ENCODE measurements around the gene U2AF2.

Gene U2AF2

DNA sequence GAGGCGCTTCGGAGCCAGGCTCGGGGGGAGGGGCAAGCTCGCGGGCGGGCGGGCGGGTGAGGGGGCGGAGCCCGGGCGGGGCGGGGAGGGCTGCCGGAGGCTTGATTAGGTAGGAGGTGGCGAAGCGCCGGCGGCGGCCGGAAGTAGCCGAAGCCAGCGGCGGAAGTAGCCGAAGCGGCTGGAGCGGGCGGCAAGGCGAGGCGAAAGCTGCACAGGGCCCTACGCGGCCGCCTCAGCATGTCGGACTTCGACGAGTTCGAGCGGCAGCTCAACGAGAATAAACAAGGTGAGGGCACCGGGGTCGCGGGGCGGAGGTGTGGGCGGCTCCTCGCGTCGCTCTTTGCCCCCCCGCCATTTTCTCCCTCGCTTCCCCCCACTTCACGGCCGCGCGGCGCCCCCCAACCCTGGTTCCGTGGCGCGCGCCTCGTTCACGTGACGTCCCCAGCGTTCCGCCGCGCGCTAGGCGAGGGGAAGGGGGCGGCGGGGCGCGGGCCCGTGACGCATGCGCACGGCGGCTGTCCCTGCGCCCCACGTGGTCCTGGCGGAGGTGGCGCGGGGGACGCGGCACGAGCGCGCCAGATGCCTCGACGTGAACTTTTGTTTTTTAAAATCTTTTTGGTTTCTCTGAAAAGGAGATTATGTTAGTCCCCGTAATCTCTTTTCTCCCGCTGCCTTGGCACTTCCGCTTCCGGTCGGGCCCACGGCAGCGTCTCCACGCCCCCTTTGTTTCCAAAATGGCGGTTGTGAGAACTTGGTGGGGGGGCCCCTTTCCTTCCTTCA lies at the start of gene U2AF2:
Gene U2AF2 (plus strand): TSS at position 168 of the 780 bp plus-strand sequence. CDS start 70 bp downstream, at position 238.
- peak; percentile 97 for DNase-seq

DNA sequence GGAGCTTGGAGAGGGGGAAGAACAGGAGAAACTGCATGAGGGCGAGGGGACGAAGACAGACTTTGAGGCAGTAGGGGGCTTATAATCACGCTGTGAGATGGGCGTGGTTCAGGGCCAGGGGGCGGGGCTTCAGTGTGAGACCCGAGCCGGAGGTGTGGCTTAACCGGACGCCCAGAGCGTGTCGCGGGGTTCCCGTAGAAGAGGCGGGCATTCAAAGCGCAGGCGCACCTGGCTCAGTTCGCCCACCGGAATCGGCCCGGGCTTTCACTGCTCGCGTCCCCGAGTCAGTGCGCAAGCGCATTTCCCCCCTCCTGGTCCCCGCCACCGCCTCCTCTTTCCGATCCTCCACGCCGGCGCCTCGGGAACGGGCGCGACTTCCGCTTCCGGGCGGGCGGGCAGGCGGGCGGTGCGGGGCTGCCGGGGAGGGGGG lies 49.6 kb upstream of the U2AF2 start:
- DNase-seq: peak; percentile 99

DNA sequence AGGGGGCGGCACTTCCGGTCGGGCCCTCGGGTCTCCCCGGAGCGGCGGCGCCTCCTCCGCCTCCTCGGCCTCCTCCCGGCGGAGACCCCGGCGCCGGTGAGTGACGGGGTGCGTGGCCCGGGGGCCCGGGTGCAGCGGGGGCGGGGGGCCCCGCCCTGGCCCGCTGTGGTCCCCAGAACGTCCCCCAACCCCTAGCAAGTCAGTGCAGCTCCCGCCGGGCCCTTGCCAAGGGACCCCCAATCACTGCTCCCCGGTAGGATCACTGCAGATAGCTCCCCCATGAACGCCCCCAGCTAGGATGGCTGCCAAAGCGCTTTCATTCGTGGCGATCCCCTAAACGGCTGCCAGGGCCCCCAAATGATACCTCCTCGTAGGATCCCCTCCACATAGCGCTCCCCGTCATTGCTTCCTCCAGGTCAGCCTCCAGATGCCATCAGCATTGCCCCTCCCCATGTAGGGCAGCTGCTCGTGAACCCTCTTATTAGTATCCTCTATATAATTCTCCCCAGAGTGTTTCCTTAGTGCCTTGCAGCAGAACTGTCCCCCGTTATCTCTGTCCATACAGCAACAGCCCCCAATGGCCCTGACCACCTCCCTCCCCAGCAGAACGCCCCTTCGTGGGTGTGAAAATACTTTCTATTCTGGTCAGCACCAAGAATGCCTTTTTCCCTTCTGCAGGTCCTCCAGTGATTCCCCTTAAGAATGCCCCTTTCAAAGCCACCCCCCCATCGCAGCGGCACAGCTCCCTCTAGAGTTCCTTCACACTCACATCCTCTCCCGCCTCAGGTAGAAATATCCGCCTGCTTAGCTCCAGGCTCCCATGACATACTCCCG lies 49.0 kb upstream of the U2AF2 start, which contains the start of gene ZNF865:
Gene ZNF865 (plus strand): TSS at position 11 of the 834 bp plus-strand sequence. CDS start 7,972 bp downstream, outside the sequence.
- peak; percentile 74 for DNase-seq

DNA sequence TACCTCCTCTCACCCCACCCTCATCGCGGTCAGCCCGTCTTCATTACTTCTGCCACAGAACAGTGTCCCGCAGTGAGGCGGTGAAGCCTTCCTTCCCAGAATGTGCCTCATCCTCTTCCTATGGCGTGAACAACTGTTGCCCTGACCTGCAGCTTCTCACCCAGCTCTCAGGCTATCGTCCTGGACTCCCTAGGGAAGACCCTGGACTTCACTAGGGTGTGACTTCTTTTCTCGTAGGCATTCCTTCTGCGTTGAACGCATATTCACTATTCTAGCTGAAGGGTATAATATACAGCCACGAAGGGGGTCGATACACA lies 48.4 kb upstream of the U2AF2 start:
- no peak for DNase-seq

DNA sequence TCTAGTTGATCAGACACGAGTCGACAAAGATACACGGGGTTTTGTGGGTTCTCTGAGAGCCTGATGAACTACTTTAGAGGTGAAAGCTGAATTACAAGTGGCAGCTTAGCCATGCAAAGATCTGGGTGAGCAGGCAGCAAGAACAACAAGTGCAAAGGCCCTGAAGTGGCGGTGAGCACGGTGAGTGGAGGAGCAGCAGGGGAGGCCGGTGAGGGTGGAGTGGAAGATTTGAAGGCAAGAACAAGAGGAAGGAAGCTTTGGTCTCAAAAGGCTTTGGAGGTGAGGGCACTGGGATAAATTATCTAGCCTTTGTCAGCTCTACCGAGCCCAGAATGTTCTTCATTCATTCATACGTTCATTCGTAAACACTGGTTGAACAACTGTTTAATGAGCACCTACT lies 48.0 kb upstream of the U2AF2 start:
- DNase-seq: no peak

DNA sequence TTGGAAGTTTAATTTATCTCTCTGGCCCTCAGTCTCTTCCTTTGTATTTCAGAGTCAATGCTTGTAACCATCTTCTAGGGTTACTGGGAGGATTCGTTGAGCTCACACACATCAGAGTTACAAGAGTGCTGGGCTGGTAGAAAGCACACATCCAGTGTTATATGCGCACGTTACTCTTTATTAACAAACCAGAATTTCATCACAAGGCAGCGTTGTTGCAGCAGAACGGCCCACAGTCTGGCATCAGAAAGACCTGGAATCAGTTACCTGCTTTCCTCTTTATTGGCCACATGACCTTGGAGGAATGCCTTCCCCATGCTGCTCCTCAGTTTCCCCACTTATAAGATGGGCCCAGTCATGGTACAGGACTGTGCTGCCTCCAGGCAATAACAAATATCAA lies 45.5 kb upstream of the U2AF2 start:
- DNase-seq: no peak

DNA sequence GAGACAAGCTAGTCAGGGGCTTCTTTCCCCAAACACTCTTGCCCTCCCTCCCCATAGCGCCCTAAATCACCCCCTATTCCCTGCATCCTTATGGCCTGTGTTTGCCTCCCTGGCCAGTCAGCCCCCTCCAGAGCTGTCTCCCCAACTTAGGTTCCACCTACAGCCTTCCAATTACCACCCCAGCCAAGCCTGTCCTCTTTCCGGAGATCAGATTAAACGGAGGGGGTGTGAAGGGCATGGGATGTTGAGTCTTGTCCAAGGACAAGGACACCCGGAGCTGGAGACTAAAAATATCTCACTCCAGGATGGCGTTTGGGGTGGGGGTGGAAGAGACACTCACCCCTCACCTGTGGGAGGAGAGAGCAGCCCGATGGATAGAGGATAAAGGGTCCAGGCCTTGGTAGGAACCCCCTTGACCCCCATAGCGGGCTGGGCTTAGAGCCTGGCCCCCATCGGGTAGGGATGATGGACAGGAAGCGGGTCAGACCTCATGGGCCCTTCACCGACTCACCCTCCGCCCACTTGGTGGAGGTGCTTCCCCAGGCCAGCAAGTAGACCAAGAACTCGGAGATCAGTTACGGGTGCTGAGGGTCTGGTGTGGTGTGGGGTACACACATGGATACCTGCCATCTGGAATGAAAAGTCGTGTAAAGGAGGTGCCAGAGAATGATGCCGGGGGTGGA lies 43.4 kb upstream of the U2AF2 start:
- DNase-seq: no peak

DNA sequence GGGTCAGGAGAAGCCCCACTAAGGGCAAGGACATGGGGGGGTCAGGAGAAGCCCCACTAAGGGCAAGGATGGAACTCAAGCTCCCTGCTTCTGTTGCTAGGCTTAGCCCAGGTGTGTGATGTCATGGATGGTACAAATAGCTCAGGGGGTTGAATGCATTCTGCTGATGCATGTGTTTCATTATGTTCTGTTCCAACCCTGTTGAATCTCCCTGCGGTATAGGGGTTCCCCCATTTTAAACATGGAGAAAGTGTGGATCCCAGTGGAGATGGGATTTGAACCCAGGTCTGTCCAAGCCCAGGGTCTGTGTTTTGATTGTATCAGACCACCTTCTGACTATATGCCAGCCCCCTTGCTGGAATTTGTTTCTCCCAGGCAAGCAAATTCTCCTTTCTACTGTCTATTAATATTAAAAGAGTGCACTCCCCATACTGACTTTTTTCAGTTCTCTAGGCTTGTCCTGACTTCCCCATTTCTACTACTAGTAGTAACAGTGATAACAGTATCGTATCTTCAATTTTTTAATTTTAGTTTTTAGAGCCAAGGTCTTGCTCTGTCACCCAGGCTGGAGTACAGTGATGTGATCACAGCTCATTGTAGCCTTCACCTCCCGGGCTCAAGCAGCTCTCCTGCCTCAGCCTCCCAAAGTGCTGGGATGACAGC lies 42.7 kb upstream of the U2AF2 start:
- DNase-seq: no peak

DNA sequence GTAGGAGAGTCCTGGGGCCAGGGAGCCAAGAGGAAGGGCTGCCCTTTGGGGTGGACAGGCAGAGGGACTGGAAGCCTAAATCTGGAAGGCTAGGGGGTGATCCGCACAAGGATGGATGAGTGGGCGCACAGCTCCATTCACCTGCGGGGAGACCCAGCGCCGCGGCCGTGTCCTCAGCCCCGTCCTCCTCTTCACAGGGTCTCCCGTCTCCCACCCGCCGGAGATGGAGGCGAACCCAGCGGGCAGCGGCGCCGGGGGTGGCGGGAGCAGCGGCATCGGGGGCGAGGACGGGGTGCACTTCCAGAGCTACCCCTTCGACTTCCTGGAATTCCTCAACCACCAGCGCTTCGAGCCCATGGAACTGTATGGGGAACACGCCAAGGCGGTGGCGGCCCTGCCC lies 41.4 kb upstream of the U2AF2 start:
- DNase-seq: no peak

DNA sequence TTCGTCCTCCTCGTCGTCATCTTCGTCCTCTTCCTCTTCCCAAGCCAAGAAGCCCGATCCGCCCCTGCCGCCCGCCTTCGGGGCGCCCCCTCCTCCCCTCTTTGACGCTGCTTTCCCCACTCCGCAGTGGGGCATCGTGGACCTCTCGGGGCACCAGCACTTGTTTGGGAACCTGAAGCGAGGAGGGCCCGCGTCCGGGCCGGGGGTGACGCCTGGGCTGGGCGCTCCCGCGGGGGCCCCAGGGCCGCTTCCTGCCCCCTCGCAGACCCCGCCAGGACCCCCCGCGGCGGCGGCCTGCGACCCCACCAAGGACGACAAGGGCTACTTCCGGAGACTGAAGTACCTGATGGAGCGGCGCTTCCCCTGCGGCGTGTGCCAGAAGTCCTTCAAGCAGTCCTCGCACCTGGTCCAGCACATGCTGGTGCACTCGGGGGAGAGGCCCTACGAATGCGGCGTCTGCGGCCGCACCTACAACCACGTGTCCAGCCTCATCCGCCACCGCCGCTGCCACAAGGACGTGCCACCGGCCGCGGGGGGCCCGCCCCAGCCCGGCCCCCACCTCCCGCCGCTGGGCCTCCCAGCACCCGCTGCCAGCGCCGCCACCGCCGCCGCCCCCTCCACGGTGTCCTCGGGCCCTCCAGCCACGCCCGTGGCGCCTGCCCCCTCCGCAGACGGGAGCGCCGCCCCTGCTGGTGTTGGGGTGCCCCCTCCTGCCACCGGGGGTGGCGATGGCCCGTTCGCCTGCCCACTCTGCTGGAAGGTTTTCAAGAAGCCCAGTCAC lies 40.7 kb upstream of the U2AF2 start:
- no peak for DNase-seq

DNA sequence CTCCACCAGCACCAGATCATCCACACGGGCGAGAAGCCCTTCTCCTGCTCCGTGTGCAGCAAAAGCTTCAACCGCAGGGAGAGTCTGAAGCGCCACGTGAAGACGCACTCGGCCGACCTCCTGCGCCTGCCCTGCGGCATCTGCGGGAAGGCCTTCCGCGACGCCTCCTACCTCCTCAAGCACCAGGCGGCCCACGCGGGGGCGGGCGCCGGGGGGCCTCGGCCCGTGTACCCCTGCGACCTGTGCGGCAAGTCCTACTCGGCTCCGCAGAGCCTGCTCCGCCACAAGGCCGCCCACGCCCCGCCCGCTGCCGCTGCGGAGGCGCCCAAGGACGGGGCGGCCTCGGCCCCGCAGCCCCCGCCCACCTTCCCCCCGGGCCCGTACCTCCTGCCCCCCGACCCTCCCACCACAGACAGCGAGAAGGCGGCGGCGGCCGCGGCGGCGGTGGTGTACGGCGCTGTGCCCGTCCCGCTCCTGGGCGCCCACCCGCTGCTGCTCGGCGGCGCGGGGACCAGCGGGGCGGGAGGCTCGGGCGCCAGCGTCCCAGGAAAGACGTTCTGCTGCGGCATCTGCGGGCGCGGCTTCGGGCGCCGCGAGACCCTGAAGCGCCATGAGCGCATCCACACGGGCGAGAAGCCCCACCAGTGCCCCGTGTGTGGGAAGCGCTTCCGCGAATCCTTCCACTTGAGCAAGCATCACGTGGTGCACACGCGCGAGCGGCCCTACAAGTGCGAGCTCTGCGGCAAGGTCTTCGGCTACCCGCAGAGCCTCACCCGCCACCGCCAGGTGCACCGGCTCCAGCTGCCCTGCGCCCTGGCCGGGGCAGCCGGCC lies 39.9 kb upstream of the U2AF2 start:
- DNase-seq: no peak

DNA sequence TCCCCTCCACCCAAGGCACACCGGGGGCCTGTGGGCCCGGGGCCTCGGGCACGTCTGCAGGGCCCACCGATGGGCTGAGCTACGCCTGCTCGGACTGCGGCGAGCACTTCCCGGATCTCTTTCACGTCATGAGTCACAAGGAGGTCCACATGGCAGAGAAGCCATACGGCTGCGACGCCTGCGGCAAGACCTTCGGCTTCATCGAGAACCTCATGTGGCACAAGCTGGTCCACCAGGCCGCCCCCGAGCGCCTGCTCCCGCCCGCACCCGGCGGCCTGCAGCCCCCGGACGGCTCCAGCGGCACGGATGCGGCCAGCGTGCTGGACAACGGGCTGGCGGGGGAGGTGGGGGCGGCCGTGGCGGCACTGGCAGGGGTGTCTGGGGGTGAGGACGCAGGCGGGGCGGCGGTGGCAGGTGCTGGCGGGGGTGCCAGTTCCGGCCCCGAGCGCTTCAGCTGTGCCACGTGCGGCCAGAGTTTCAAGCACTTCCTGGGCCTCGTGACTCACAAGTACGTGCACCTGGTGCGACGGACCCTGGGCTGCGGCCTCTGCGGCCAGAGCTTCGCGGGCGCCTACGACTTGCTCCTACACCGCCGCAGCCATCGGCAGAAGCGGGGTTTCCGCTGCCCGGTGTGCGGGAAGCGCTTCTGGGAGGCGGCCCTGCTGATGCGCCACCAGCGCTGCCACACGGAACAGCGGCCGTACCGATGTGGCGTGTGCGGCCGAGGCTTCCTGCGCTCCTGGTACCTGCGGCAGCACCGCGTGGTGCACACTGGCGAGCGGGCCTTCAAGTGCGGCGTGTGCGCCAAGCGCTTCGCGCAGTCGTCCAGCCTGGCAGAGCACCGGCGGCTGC lies 39.1 kb upstream of the U2AF2 start:
- DNase-seq: no peak

DNA sequence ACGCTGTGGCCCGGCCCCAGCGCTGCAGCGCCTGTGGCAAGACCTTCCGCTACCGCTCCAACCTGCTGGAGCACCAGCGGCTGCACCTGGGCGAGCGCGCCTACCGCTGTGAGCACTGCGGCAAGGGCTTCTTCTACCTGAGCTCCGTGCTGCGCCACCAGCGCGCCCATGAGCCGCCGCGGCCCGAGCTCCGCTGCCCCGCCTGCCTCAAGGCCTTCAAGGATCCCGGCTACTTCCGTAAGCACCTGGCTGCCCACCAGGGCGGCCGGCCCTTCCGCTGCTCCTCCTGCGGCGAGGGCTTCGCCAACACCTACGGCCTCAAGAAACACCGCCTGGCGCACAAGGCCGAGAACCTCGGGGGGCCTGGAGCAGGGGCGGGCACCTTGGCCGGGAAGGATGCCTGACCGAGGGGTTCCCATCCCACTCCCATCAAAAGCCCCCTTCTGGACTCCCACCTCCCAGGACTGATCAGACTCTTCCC lies 38.4 kb upstream of the U2AF2 start:
- DNase-seq: no peak

DNA sequence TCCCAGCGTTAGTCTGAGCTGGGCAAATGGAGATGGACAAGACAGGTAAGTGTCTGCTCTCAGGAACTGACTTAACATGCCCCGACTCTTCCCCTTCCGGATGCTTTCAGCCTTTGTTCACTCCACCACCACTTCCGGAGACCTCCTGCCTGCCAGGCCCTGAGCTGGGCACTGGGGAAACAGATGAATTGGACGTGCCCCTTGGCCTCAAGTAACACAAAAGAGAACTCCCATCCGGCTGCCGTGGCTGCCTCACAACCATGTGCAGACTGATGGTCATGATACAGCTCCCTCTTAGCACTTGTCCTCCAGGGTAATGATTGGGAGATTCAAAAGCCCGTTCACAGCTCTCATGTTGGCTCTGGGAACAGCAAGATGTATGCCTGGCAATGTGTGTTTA lies 37.4 kb upstream of the U2AF2 start:
- DNase-seq: no peak

DNA sequence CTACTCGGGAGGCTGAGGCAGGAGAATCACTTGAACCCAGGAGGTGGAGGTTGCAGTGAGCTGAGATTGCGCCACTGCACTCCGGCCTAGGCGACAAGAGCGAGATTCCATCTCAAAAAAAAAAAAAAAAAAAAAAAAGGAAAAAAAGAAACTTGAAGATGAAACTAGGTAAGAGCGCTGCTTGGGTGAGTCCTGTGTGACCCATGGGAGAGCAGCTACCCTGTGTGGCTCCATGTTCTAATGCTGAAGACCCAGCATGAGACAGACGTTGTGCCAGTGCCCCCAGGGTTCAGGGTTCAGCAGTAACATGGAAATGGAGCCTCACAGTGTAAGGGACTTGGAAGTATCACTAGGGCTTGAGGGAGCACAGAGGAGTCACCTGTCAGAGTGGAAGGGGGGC lies 36.4 kb upstream of the U2AF2 start:
- no peak for DNase-seq

DNA sequence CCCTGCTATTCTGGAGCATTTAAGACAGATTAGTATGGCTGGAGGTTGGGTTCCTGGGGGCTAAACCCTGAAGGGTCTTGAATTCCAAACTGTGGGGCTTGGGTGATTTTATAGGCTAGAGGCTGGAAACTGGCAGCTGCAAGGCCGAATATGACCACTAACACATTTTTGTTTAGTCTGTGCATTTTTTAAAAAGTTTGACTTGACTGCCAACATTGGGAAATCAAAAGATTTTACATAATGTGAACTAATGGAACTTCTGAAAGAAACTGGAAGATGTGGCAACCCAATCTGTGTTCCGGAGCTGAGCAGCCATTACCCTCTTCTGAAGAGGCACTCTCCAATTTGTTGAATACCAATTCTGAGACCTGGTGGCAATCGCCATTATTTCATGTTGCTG lies 35.5 kb upstream of the U2AF2 start:
- DNase-seq: no peak

DNA sequence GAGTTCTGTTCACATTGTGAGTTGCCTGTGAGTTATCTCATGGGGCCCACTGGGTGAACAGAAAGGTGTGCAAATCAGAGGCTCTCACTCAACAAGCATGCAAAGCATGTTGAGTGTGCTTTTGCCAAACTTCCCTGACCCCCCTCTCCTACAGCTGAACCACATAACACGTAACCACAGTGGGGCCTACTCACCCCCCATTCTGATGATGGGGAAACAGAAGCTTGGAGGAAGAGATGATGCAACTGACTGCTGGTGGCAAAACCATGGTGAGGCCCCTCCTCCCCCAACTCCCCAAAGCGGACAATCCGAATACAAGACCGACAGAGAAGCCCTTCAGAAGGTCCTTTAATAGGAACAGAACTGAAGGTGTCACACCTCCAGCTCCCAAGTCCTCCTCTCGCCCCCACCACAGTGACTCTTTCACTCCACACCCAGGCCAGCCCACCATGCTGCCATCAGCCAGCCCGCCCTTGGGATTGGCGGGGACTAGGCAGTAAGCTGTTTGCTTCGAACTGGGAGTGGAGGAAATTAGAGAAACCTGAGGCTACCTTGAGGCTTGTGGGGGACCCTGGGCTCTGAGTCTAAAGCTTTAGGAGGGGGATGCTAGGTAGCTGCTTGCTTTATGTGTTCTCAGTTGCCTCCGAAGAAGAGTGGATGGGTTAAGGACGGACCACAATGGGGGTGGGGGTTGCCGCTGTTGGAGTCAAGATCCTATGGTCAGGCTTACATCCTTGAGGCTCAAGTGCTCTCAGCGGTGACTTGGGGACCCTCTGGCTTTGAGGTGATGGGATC lies 34.2 kb upstream of the U2AF2 start:
- DNase-seq: peak; percentile 45

DNA sequence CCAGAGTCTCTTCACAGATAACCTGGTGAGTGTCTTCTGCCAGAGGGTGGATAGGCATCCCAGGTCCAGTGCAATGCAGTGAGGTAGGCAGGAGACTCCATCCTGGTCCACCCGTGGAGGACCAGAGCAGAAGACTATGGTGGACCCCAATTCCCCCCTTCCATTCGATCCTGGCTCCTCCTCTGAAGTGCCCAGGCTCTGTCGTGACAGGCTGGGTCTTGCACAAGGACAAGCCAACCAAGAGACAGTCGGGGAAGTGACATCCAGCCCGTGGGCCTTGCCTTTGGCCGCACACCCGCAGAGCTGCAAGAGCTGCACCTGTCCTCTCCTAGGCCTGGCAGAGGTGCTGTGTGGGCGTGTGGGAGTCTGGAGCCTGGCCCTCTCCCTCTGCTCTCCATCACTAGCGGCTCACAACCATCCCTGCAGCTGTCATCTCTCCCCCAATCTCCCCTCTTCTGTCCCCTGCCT lies 33.6 kb upstream of the U2AF2 start:
- DNase-seq: no peak

DNA sequence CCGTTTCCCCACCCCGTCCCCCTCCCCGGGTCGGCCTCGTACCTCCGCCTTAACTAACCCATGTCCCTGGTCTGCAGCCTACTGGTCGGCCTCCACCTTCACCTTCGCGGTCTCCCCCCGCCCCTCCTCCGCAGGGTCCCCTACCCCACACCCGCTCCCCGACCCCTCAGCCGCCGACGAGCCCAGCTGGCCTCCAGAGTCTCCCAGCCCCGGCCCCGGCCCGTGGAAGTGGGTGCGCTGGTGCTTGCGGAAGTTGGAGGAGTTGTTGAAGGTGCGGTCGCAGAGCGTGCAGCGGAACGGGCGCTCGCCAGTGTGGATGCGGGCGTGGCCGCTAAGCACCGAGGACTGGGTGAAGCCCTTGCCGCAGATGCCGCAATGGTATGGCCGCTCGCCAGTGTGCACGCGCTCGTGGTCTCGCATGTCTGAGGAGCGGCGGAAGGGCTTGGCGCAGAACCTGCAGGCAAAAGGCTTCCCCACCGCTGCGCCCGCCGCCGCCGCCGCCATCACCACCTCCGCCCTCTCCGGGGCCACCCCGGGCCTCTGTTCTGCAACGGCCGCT lies 33.1 kb upstream of the U2AF2 start:
- DNase-seq: no peak
